Activated CD8-positive, alpha-beta T cell treated with anti-CD3 and anti-CD28 coated beads for 36 hours (primary cell): ENCODE results near the gene BMP7. TPM values are rescaled to one million over a fixed set of nuclear protein-coding genes. Genes with fewer than 3 reads are reported as not detected.

Source experiments
- ATAC-seq: fragments of 200-7000 bp; cut with Tn5 transposase; one replicate; pipeline ENCODE4 v1.10.0; 2021; ENCODE audit warnings: mild to moderate bottlenecking, moderate library complexity
- CTCF ChIA-PET: fragments of 350-600 bp; sonication (Branson Sonifier 250); formaldehyde crosslinking; loops from one replicate; lab custom pipeline; 2021; ENCODE audit warnings: antibody characterized with exemption; lab: Charles Lee
- POLR2A ChIA-PET: fragments of 350-600 bp; sonication (Branson Sonifier 250); formaldehyde crosslinking; loops from one replicate; lab custom pipeline; 2021; ENCODE audit warnings: antibody characterized with exemption; lab: Charles Lee
- DNase-seq: peaks from one replicate; pipeline ENCODE4 v3.0.0-alpha.2; 2020
- H3K27ac Mint-ChIP-seq: one replicate; pipeline ENCODE4 v1.8.0; 2021; ENCODE audit warnings: mild to moderate bottlenecking, mixed read lengths
- H3K27me3 Mint-ChIP-seq: one replicate; pipeline ENCODE4 v1.8.0; 2021; ENCODE audit warnings: mixed read lengths
- H3K36me3 Mint-ChIP-seq: one replicate; pipeline ENCODE4 v1.8.0; 2021; ENCODE audit warnings: low read depth, mixed read lengths
- H3K4me1 Mint-ChIP-seq: one replicate; pipeline ENCODE4 v1.8.0; 2021; ENCODE audit warnings: low read depth, mixed read lengths
- H3K4me3 Mint-ChIP-seq: one replicate; pipeline ENCODE4 v1.8.0; 2021; ENCODE audit warnings: mild to moderate bottlenecking, moderate library complexity, mixed read lengths
- H3K9me3 Mint-ChIP-seq: one replicate; pipeline ENCODE4 v1.8.0; 2021; ENCODE audit warnings: mixed read lengths
- intact Hi-C: fragments of 100-400 bp; cut with micrococcal nuclease; formaldehyde crosslinking; loops from one replicate; pipeline ENCODE4 v1.10.0; 2022
- total RNA-seq, 2 experiments: library from RNA; stranded (reverse); gene quantifications; one replicate each; pipeline ENCODE4 v1.2.3, GENCODE V29; 2021
- TF ChIP-seq, protein P1 (sequence below): fragments of 200-600 bp; IDR thresholded peaks from one replicate; pipeline ENCODE4 v1.8.0; 2022; ENCODE audit warnings: antibody characterized with exemption, mild to moderate bottlenecking

Gene BMP7
- total RNA-seq, 2 experiments from 2014 or later, result not detected

DNA sequence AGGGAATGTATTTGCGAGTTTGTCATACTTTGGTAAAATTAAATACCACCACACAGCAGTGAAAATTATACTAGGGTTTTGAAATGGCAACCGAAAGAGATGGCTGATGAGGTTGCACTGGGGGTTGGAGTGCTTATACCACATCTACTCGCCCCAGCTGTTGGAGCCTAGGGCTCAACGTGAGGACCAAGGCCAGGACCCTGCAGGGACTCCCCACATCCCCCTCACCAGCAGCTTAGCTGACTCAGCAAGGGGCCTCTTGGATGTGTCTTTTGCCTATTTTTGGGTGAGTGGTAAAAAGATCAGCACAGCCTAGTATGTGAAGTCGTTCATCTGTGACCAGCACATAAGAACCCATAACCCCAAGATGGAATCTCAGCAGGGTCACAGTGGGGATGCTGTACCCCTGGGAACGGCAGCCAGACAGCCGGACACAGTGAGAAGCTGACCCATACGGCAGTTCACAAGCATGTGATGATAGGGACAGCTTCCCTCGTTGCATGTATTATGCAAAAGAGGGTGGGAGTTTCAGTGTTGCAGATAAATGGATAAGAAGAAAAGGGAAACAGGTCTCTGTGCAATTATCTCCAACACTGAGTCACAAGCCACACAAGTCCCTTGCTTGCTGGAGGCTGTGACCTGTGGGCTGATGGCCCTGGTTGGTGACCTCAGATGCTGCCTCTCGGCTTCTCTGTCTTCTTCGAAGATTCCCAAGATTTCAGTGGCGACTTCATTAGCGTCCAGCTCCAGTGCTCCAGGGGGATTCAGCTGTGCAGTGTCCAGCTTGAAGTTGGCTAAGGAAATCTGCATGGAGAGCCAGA is 42.2 kb upstream of the BMP7 start:
- Mint-ChIP-seq H3K9me3 (no peaks in the 10 kb centered on the region), H3K4me3 (no peak overlapping the region), H3K27me3 (peaks cover 3% of the 10 kb centered on the region), H3K4me1 (no peaks in the 10 kb centered on the region), H3K36me3 (no peaks in the 10 kb centered on the region), H3K27ac (no peak overlapping the region)
- DNase-seq (no peak), ATAC-seq (no peak)
- TF ChIP-seq, protein P1, sequence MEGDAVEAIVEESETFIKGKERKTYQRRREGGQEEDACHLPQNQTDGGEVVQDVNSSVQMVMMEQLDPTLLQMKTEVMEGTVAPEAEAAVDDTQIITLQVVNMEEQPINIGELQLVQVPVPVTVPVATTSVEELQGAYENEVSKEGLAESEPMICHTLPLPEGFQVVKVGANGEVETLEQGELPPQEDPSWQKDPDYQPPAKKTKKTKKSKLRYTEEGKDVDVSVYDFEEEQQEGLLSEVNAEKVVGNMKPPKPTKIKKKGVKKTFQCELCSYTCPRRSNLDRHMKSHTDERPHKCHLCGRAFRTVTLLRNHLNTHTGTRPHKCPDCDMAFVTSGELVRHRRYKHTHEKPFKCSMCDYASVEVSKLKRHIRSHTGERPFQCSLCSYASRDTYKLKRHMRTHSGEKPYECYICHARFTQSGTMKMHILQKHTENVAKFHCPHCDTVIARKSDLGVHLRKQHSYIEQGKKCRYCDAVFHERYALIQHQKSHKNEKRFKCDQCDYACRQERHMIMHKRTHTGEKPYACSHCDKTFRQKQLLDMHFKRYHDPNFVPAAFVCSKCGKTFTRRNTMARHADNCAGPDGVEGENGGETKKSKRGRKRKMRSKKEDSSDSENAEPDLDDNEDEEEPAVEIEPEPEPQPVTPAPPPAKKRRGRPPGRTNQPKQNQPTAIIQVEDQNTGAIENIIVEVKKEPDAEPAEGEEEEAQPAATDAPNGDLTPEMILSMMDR, result no peak
- intact Hi-C loops, result no loop called here
- ChIA-PET CTCF (interaction anchor here (0.6 kb wide), 1 partner anchor 519 kb away, joined by 3 read pairs; no protein-coding TSS in a partner anchor), POLR2A (no interaction called here)

DNA sequence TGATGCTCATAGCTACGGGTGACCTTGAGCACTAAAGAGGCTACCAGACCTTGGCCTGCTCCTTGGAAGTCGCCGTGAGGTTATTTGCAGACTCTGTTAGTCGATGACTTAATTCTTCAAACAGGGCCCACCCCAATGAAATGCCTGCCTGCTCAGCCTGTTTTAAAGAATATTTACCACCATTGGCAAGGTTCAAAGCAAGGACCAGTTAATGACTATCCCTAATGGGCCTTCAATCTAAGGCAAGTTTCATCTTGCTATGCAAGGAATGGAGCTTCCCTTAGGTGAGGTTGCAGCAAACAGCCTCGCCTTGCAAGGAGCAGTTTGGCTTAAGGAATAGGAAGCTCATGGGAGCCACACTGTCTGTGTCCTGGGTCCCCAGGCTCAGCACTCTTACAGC is 40.3 kb upstream of the BMP7 start:
- ATAC-seq (no peak), DNase-seq (no peak)
- H3K27ac Mint-ChIP-seq, result no peak overlapping the region
- intact Hi-C loops, result no loop called here
- POLR2A ChIA-PET, result no interaction called here
- H3K36me3 Mint-ChIP-seq, result no peaks in the 10 kb centered on the region
- TF ChIP-seq, protein P1, result no peak
- H3K4me3 Mint-ChIP-seq, result no peak overlapping the region
- H3K4me1 Mint-ChIP-seq, result no peaks in the 10 kb centered on the region
- CTCF ChIA-PET, result no interaction called here
- peaks cover 3% of the 10 kb centered on the region for H3K27me3 Mint-ChIP-seq
- H3K9me3 Mint-ChIP-seq, result no peaks in the 10 kb centered on the region

DNA sequence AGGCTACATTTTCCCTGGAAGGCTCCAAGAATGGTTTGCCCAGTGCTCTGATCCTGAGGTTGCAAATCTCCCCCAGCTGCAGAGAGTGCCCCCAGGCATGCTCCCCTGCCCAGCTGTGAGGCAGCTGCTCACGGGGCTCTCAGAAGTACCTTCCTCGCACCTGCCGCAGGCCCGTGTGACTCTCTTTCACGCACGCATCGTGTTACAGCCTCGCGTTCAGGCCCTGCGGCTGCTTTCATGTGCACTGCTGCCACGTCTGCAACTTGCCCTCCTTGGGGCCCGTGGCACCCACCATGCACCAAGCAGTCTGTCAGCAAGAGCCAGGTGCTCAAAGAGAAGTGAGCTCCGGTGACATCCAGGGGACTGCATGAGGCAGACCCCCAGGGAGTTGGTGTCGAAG is 34.6 kb upstream of the BMP7 start:
- POLR2A ChIA-PET, result no interaction called here
- Mint-ChIP-seq H3K27ac (no peak overlapping the region), H3K4me1 (no peaks in the 10 kb centered on the region), H3K9me3 (no peaks in the 10 kb centered on the region), H3K27me3 (peaks cover under 1% of the 10 kb centered on the region), H3K4me3 (no peak overlapping the region), H3K36me3 (no peaks in the 10 kb centered on the region)
- CTCF ChIA-PET, result interaction anchor here (0.9 kb wide), 1 partner anchor 19 kb away, joined by 3 read pairs; no protein-coding TSS in a partner anchor
- DNase-seq (no peak), ATAC-seq (no peak)
- intact Hi-C loops, result no loop called here
- TF ChIP-seq, protein P1, result no peak

DNA sequence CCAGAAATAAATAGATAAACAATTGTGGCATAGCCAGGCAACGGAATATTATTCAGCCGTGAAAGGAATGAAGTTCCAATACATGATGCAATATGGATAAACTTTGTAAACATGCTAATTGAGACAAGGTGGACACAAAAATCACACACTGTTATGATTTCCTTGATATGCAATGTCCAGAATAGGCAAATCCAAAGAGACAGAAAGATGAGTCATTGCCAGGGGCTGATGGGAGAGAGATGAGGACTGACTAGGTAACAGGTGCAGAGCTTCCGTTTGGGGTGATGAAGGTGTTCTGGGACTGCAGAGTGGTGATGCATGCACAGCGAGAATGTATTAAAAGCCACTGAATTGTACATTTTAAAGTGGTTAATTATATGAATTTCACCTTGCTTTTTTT is 32.0 kb upstream of the BMP7 start:
- Mint-ChIP-seq H3K9me3 (no peaks in the 10 kb centered on the region), H3K4me1 (no peaks in the 10 kb centered on the region), H3K36me3 (no peaks in the 10 kb centered on the region), H3K4me3 (no peak overlapping the region), H3K27ac (no peak overlapping the region), H3K27me3 (peaks cover 1% of the 10 kb centered on the region)
- ChIA-PET POLR2A (no interaction called here), CTCF (no interaction called here)
- intact Hi-C loops, result no loop called here
- no peak for ATAC-seq
- TF ChIP-seq, protein P1, result no peak
- DNase-seq, result no peak

DNA sequence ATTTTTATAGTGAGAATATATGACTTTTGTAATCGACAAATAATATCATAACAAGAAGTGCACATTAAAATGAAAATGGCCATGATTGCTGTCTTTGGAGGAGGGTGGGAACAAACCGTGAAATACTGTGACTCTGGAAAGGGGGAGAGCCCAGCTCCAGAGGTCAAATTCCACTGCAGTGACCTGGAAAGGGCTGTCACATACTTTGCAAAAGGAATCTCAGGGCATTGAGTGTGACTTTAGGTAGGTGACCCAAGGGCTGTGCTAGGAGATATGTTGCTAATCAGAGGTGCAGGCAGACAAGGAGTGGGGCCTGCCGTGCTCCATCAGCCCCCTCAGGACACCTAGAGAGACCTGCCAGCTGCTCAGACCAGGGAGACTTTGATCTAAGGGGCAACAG is 28.1 kb upstream of the BMP7 start:
- Mint-ChIP-seq H3K27me3 (peaks cover 17% of the 10 kb centered on the region), H3K36me3 (no peaks in the 10 kb centered on the region), H3K4me1 (no peaks in the 10 kb centered on the region), H3K27ac (no peak overlapping the region), H3K9me3 (no peaks in the 10 kb centered on the region), H3K4me3 (no peak overlapping the region)
- DNase-seq (no peak), ATAC-seq (no peak)
- ChIA-PET POLR2A (no interaction called here), CTCF (no interaction called here)
- intact Hi-C loops, result no loop called here
- TF ChIP-seq, protein P1, result no peak
